ENCODE measurements around the gene UGT1A6. TPM values are rescaled to one million over a fixed set of nuclear protein-coding genes. Genes with fewer than 3 reads are reported as not detected.
A peak's percentile ranks its signal among the peaks of the same experiment; 100 is the strongest.

Gene UGT1A6
- total RNA-seq, 1 experiment from 2014 or later = 2.2 TPM

DNA sequence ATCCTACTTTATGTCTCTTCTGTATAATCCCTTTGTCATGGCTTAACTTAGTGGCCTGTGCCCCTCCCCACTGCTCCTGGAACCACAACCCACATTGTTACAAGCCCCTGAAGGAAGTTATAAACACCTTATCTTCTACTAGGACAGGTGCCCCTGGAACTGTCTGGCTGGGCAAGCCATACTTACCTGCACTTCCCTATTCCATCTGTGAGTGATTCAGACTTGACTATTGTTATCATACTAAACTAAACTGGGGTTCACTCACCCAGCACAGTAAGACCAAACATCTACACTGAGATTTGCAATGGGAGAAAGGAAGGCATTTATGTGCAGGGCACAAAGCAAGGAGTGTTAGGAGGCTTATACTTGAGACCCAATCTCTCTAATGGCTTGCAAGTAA lies 3.7 kb upstream of the UGT1A6 start:
- Histone ChIP-seq H4K20me1 (ENCODE audit: low read length) (no peaks in the 10 kb centered on the region), H3K9ac (ENCODE audit: low read length) (no peak overlapping the region), H3K36me3 (ENCODE audit: low read depth, low read length) (no peaks in the 10 kb centered on the region), H3K4me2 (ENCODE audit: low read length) (peak overlapping the region; percentile 73), H3K4me1 (ENCODE audit: insufficient read depth, low read length) (peaks cover 44% of the 10 kb centered on the region), H3K27me3 (ENCODE audit: low read length) (no peaks in the 10 kb centered on the region), H3K9me2 (replicated peaks; ENCODE audit: low read length) (no peaks in the 10 kb centered on the region), H3K27ac (ENCODE audit: low read length) (peak overlapping the region; percentile 83), H2AFZ (ENCODE audit: low read length) (0 out of 2 replicates have a peak overlapping the region, but pooled peaks have one; percentile 19), H3K79me2 (ENCODE audit: low read length) (no peaks in the 10 kb centered on the region), H3K9me3 (ENCODE audit: low read length) (no peaks in the 10 kb centered on the region), H3F3A (ENCODE audit: low read length, unreplicated experiment) (no peaks in the 10 kb centered on the region), H3K4me3 (ENCODE audit: low read length) (no peak overlapping the region)
- DNase-seq (peak; percentile 3), ATAC-seq (no peak)
- TF ChIP-seq, protein P1, sequence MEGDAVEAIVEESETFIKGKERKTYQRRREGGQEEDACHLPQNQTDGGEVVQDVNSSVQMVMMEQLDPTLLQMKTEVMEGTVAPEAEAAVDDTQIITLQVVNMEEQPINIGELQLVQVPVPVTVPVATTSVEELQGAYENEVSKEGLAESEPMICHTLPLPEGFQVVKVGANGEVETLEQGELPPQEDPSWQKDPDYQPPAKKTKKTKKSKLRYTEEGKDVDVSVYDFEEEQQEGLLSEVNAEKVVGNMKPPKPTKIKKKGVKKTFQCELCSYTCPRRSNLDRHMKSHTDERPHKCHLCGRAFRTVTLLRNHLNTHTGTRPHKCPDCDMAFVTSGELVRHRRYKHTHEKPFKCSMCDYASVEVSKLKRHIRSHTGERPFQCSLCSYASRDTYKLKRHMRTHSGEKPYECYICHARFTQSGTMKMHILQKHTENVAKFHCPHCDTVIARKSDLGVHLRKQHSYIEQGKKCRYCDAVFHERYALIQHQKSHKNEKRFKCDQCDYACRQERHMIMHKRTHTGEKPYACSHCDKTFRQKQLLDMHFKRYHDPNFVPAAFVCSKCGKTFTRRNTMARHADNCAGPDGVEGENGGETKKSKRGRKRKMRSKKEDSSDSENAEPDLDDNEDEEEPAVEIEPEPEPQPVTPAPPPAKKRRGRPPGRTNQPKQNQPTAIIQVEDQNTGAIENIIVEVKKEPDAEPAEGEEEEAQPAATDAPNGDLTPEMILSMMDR (conservative IDR thresholded peaks at IDR 0.05; ENCODE audit: low read depth, low read length) = no peak
- no peak for TF ChIP-seq EZH2phosphoT487 (IDR thresholded peaks at IDR 0.05; ENCODE audit: borderline replicate concordance, low read length)
- BruUV-seq (replicated peaks) = no TSS peak
- intact Hi-C loops (cut with micrococcal nuclease) = no loop called here
- CTCF ChIA-PET = no interaction called here
- POLR2A ChIA-PET (ENCODE audit: unreplicated experiment) = no interaction called here

DNA sequence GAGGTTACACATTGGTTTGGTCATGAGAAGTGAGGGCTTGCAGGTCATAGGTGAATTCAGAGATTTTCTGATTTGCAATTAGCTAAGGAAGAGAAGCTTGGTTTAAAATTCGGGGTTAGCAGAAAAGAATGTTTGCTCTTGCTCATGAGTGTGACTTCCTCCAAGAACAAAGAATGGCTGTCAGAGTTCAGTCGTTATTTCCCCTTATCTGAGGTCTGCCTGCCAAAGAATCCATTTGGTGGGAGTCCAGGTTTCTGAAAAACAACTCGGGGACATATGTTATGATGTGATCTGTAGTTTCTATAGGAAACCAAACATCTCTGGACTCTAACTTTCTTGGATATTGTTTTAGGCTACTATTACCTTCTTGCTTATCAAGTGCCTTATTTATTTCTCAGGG lies 3.2 kb upstream of the UGT1A6 start:
- H3K9ac ChIP-seq (ENCODE audit: low read length) = peak overlapping the region; percentile 40
- intact Hi-C loops (cut with micrococcal nuclease) = no loop called here
- no peaks in the 10 kb centered on the region for H3K9me2 ChIP-seq (replicated peaks; ENCODE audit: low read length)
- H3K4me3 ChIP-seq (ENCODE audit: low read length) = no peak overlapping the region
- POLR2A ChIA-PET (ENCODE audit: unreplicated experiment) = no interaction called here
- no peaks in the 10 kb centered on the region for H3F3A ChIP-seq (ENCODE audit: low read length, unreplicated experiment)
- H2AFZ ChIP-seq (ENCODE audit: low read length) = 0 out of 2 replicates have a peak overlapping the region, but pooled peaks have one; percentile 19
- no TSS peak for BruUV-seq (replicated peaks)
- DNase-seq (peak; percentile 63), ATAC-seq (no peak)
- peak overlapping the region; percentile 83 for H3K27ac ChIP-seq (ENCODE audit: low read length)
- TF ChIP-seq, protein P1 (conservative IDR thresholded peaks at IDR 0.05; ENCODE audit: low read depth, low read length) = no peak
- TF ChIP-seq EZH2phosphoT487 (IDR thresholded peaks at IDR 0.05; ENCODE audit: borderline replicate concordance, low read length) = no peak
- TF ChIP-seq EZH2 (IDR thresholded peaks at IDR 0.05; ENCODE audit: low read length, unreplicated experiment) = no peak
- CTCF ChIA-PET = no interaction called here
- H3K79me2 ChIP-seq (ENCODE audit: low read length) = no peaks in the 10 kb centered on the region
- H3K27me3 ChIP-seq (ENCODE audit: low read length) = no peaks in the 10 kb centered on the region
- peaks cover 44% of the 10 kb centered on the region for H3K4me1 ChIP-seq (ENCODE audit: insufficient read depth, low read length)
- H4K20me1 ChIP-seq (ENCODE audit: low read length) = no peaks in the 10 kb centered on the region
- no peaks in the 10 kb centered on the region for H3K36me3 ChIP-seq (ENCODE audit: low read depth, low read length)
- peak overlapping the region; percentile 73 for H3K4me2 ChIP-seq (ENCODE audit: low read length)
- no peaks in the 10 kb centered on the region for H3K9me3 ChIP-seq (ENCODE audit: low read length)

DNA sequence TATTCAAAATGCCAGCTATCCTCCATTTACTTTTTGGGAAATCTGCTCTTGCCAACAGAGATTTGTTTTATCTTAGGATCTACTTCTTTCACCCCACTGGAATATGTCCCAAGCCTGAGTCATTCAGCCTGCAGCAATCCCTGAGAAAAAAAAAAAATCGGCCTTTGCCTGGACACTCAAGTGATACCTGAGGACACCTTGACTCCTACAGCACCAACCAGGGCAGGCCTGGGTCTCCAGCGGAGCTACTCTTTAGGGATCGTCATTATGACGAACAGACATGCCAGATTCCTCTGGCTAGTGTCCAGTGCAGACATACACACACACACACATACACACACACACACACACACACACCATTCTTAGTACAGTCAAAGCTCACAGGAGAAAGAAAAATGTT lies 2.2 kb upstream of the UGT1A6 start:
- intact Hi-C loops (cut with micrococcal nuclease) = loop anchor here (2.0 kb wide), 1 partner anchor 16 kb away; no protein-coding TSS in a partner anchor
- no peaks in the 10 kb centered on the region for H3K27me3 ChIP-seq (ENCODE audit: low read length)
- H3K9ac ChIP-seq (ENCODE audit: low read length) = no peak overlapping the region; the same call in 1 of the 2 replicates
- peak; percentile 97 for DNase-seq
- H3K4me1 ChIP-seq (ENCODE audit: insufficient read depth, low read length) = peaks cover 38% of the 10 kb centered on the region
- no peaks in the 10 kb centered on the region for H3F3A ChIP-seq (ENCODE audit: low read length, unreplicated experiment)
- no peaks in the 10 kb centered on the region for H3K9me2 ChIP-seq (replicated peaks; ENCODE audit: low read length)
- TF ChIP-seq, protein P1 (conservative IDR thresholded peaks at IDR 0.05; ENCODE audit: low read depth, low read length) = no peak
- TF ChIP-seq EZH2phosphoT487 (IDR thresholded peaks at IDR 0.05; ENCODE audit: borderline replicate concordance, low read length) = no peak
- TF ChIP-seq EZH2 (IDR thresholded peaks at IDR 0.05; ENCODE audit: low read length, unreplicated experiment) = no peak
- no peaks in the 10 kb centered on the region for H4K20me1 ChIP-seq (ENCODE audit: low read length)
- ChIA-PET POLR2A (ENCODE audit: unreplicated experiment) (interaction anchor here (0.7 to 0.8 kb wide), 2 partner anchors 16 to 124 kb away, joined by 4 to 9 read pairs; partner anchors contain the start of gene USP40), CTCF (no interaction called here)
- no peaks in the 10 kb centered on the region for H3K36me3 ChIP-seq (ENCODE audit: low read depth, low read length)
- H3K4me2 ChIP-seq (ENCODE audit: low read length) = peak overlapping the region; percentile 73
- H2AFZ ChIP-seq (ENCODE audit: low read length) = no peak overlapping the region; the same call in 1 of the 2 replicates
- no peaks in the 10 kb centered on the region for H3K9me3 ChIP-seq (ENCODE audit: low read length)
- no TSS peak for BruUV-seq (replicated peaks)
- H3K4me3 ChIP-seq (ENCODE audit: low read length) = peak overlapping the region; percentile 33
- no peaks in the 10 kb centered on the region for H3K79me2 ChIP-seq (ENCODE audit: low read length)
- ATAC-seq = peak; percentile 90
- peak overlapping the region; percentile 83 for H3K27ac ChIP-seq (ENCODE audit: low read length)

All from PC-3 (cell line).